Activated naive CD4-positive, alpha-beta T cell (primary cell): ENCODE results near the gene CPNE7.
A peak's percentile ranks its signal among the peaks of the same experiment; 100 is the strongest.

Source experiments
- DNase-seq, 4 experiments: peaks; one replicate each; lab custom pipeline; 2025; lab: John Stamatoyannopoulos, UW

CPNE7 gene

DNA sequence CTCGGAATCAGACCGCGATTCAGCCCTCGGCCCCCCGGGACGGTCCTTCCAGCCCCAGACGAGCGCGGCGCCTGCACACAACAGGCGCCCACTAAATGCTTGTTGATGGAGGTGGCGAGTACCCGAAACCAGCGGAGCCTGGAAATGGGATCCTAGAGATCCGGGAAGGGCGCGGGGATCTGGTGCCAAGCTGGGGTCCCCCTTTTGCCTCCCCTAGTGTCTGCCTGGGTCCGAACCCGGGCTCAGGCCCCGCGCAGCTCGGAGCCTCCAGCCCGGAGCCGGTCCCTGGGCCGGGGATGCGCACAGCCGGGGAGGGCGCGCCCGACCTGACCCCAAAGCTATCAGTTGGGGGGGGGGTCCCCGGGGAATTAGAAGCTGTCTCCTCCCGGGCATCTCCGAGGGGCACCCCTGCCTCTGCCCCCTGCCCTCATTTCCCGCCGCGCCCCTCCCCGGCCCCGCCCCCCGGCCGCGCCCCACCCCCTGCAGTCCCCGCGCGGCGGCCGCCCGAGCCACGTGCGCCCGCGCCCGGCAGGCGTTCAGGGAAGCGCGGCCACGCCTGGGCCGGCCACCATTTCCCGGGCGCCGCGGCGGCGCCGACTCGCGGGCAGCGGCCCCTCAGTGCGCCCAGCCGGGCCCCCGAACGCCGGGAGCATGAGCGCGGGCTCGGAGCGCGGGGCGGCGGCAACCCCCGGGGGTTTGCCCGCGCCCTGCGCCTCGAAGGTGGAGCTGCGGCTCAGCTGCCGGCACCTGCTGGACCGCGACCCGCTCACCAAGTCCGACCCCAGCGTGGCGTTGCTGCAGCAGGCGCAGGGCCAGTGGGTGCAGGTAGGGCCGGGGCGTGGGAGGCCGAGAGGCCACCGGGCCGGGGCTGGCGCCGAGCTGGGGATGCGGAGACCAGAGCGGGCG is at the start of gene CPNE7:
CPNE7 (plus strand) TSS at position 512 of the 906 bp plus-strand sequence; CDS start at position 652, 140 bp downstream.
- no peak for DNase-seq

DNA sequence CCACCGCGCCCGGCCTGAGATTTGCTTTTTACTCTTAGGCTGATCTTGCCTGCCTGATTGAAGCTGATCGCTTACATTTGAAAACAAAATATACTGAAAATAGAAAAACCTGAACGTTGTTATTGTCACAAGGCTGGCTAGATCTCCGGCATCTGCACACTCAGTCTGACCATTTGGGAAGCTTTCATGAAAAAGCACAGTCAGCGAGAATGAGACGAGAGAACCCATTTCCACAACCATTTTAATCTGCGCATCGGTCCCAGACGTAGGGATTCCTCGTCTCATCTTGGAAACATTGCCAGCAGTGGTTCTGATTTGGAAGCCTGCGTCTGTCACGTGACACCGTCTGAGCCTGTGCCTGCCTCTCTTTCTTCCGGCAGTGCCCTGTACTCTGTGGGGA is 46.5 kb upstream of the CPNE7 start:
- DNase-seq, result no peak

DNA sequence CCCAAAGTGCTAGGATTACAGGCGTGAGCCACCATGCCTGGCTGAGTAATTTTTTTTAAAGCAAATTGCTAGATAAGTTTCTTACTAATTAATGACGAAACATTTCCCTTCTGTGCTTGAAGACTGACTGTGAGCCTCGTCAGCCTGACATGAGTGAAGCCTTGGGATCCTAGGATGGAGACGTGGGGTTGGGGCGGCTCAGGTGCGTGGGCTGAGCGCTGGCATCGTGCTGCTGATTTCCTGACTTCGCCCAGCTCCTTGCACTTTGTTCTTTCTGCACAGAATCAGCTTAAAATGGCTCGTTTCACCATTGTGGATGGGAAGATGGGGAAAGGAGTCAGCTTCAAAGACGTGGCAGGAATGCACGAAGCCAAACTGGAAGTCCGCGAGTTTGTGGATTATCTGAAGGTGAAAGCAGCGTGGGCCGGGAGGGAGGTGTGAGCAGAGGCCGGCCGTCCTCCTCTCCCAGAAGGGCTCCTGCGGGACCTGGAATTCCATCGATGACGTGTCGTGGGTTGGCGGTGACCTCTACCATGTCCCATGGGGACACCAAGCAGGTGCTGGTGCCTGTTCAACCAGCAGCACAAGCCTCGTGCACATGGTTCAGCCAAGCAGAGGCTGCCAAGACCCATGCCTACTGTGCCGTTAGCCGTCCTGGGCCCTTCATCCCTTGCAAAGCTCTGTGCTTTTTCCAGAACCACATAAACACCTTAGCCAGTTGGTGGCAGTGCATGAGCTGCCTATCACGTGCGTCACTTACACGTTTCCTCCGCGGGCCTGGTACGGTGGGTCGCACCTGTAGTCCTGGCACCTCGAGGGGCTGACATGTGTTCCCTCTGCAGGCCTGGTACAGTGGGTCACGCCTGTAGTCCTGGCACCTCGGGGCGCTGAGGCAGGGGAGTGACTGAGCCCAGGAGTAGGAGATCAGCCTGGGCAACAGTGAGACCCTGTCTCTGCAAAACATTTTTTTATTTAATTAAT is 44.9 kb upstream of the CPNE7 start:
- no peak for DNase-seq

DNA sequence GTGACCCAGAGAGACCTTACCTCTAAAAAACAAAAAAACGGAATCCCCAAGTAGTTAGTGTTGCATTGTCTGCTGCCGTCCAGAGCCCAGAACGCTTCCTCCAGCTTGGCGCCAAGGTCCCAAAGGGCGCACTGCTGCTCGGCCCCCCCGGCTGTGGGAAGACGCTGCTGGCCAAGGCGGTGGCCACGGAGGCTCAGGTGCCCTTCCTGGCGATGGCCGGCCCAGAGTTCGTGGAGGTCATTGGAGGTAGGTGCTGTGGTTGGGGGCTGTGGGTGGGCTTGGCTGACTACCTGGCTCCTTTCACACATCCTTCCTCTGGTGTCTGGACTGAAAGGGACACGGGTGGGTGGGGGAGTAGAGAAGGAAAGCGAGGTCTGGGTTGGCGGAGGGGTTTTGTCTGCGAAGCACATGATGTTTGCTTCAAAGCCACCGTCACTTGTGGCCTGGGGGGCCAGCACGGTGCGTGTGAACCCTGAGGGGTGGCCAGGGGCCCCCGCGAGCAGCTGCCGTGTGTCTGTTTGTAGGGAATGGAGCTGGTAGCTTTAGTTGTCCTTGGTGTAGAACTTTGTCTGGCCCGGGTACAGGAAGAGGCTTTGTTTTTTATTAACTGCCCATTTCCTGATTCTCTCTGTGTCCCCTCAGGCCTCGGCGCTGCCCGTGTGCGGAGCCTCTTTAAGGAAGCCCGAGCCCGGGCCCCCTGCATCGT is 43.6 kb upstream of the CPNE7 start:
- no peak for DNase-seq

DNA sequence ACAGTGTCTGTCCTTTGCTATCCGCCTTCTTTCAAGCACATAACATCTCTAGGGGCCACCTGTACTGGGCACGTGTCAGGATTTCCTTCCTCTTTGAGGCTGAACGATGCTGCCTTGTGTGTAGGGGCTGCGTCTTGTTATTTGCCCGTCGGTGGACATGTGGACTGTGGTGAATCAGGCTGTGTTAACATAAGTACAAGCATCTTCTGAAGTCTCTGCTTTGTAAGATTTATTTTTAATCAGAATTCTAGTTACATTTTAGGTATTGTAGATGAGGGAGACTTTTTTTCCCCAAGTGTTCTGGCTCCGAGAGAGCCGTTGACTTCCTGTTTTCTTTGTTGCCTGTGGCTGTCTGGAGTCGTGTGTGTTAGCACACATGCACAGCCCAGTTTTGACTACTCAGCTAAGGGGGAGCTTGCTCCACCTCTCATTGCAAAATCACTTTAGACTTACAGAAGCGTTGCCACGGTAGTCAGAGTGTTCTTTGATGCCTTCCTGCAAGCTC is 41.3 kb upstream of the CPNE7 start:
- peak in 2 of 4 experiments; percentile 25 to 38 for DNase-seq

DNA sequence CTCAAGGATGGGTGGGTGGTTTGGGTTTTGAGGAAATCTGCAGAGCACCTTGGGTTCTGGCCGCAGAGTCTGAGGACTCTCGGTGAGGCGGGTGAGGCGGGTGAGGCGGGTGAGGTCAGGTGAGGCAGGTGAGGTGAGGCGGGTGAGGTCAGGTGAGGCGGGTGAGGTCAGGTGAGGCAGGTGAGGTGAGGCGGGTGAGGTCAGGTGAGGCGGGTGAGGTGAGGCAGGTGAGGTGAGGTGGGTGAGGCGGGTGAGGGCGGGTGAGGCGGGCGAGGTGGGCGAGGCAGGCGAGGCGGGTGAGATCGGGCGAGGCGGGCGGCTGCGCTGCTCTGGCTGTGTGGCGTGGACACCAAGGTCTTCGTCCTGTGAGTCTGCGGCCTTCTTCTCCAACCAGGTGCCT is 39.2 kb upstream of the CPNE7 start:
- DNase-seq, result no peak

DNA sequence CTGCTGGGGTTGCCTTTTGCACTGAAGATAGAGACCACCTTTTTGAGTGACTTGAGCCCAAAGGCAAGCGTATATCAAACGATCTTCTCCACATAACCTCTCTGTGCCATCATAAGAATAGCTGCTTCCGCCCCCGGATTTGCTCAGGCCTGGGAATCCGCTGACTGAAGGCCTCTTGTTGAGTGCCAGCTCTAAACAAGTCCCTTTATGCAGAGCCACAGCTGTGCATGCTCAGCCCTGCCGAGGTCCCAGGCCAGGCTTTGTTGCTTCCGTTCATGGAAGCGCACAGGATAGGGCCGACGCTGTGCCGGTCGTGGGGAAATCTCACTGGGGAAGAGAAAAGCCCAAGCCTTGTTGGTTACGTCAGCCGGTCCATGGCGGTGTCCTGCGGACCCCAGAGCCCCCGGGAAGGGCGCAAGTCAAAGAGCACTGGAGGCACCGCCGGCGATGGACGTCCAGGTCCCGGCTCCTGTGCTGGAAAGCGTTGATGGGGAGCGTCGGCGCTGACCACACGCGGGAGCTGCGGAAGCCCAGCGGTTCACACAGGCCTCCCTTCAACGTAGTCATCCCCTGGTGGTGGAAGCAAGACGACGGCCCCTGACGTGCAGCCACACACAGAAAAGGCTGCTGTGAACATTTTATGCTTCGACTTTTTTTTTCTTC is 38.5 kb upstream of the CPNE7 start:
- DNase-seq, result no peak

DNA sequence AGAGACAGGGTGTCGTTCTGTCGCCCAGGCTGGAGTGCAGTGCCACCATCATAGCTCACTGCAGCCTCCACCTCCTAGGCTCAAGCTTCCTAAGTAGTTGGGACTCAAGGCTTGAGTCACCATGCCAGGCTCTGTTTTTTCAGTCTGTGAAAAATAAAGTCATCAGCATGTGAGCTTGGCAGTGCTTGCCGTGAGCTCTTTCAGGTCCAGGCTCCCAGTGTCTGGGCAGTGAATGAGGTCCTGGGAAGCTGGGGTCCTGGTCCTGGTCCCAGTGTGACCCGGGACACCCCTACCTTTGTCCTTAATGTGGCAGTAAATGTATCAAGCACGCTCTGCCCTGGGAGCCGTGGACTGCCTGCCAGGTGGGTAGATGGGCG is 38.0 kb upstream of the CPNE7 start:
- no peak for DNase-seq

DNA sequence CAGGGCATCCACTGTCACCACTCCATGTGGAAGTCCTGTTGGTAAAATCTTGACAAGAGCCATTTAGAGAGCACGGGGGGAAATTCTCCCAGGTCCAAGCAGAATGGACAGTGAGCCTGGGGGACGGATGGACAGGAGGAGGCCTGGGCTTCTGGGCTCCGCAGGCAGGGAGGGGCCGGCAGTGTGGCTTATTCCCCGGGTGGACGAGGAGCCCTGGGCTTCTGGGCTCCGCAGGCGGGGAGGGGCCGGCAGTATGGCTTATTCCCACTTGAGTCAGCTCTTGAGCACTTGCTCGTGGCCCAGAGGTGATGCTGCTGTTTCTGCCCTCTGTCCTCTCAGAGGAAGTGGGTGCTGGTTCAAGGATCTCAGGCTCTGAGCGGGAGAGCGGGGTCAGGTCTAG is 37.3 kb upstream of the CPNE7 start:
- no peak for DNase-seq

DNA sequence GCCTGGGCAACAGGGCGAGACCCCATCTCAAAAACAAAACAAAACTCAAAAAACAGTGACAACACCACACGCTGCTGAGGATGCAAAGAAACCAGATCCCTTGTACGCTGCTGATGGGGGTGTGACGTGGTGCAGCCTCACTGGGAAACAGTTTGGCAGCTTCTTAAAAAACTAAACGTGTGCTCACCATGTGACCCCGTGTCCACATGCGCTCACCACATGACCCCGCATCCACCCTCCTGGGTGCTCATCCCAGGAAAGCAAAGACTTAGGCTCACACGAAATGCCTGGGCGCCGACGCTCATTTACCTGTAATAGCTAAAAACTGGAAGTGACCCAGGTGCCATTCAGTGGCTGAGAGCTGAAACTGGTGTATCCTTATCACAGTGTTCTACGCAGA is 35.0 kb upstream of the CPNE7 start:
- no peak for DNase-seq

DNA sequence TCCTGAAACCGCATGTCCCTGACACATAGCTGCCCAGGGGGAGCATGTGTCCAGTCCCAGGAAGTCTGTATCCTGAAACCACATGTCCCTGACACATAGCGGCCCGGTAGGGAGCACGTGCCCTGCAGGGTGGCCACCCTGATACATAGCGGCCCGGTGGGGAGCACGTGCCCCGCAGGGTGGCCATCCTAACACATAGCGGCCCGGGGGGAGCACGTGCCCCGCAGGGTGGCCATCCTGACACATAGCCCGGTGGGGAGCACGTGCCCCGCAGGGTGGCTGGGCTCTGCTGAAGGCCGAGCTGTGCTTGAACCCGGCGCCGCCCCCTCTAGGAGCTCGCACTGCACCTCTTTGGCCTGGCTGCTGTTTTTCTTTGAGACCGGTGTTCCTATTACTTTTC is 33.8 kb upstream of the CPNE7 start:
- DNase-seq, result no peak

DNA sequence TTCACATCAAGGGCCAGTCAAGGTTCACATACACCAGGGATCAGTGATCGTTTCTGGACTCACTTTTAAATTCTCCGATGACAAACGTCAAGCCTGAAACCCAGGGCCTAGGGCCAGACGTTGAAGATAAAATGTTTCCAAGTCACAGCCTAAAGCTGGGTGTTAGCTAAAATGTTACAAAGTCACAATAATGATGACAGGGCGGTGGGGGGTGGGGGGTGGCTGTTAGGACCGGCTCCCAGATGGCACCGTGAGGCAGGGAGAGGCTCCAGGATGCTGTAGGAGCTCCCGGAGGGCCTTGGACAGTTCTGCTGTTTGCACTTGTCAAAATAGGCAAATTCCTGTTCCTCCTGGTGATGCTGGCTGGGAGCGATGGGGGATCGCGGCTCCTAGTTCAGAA is 31.4 kb upstream of the CPNE7 start:
- no peak for DNase-seq

DNA sequence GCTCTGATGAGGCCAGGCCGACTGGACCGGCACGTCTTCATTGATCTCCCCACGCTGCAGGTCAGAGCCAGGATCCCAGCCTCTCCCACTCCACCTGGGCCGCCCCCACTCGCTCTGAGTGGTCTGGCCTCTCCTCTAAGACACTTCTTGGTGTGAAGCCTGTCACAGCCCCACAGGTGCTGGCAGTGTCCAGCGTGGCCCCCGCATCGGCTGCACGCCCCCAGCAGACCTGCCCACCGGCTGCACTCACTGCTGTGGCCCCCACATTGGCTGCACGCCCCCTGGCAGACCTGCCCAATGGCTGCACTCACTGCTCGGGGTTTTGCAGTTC is 30.9 kb upstream of the CPNE7 start:
- no peak for DNase-seq

DNA sequence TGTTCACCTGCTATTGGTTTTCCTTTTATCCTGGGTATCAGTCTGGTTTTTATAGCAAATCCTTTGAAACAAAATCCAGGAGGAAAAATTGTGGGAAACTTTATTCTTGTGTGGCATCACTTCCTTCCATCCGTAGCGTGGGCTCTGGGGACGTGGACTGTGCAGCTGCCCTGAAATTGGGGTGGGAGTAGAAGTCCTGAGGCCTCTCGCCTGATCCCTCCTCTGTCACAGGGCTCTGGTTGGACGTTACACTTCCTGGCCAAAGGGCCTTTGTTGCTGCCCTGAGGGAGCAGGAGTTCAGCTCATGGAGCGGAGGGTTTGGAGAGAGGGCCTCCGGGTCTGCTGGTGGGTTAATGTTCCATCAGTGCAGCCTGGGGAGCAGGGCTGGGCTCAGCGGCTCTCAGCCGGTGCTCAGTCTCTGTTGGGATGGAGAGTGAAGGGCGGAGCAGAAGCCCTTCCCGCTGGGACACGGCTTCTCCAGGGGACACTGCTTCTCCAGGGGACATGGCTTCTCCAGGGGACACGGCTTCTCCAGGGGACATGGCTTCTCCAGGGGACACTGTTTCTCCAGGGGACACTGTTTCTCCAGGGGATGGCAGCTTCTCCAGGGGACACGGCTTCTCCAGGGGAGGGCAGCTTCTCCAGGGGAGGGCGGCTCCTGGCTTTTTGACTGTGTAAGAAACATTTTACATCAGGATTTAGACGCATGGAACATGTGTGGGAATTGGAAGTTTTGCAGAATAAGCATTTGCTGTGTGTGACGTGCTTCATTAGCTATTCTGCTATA is 30.3 kb upstream of the CPNE7 start:
- no peak for DNase-seq

DNA sequence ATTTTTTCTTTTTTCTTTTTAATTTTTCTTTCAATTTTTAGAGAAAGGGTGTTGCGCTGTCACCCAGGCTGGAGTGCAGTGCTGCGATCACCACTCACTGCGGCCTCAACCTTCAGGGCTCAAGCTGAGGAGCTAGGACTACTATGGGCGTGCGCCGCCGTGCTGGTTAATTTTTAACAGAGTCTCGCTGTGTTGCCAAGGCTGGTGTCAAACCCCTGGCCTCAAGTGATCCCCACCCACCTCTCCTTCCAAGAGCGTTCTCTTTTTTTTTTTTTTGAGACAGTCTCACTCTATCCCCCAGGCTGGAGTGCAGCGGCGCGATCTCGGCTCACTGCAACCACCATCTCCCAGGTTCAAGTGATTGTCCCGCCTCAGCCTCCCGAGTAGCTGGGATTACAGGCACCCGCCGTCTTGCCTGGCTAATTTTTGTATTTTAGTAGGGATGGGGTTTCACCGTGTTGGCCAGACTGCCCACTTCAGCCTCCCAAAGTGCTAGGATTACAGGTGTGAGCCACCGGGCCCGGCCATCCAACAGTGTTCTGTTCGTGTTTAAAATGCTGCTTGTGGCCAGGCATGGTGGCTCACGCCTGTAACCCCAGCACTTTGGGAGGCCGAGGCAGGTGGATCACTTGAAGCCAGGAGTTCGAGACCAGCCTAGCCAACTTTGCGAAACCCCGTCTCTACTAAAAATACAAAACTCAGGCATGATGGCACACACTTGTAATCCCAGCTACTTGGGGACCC is 29.6 kb upstream of the CPNE7 start:
- DNase-seq, result no peak

DNA sequence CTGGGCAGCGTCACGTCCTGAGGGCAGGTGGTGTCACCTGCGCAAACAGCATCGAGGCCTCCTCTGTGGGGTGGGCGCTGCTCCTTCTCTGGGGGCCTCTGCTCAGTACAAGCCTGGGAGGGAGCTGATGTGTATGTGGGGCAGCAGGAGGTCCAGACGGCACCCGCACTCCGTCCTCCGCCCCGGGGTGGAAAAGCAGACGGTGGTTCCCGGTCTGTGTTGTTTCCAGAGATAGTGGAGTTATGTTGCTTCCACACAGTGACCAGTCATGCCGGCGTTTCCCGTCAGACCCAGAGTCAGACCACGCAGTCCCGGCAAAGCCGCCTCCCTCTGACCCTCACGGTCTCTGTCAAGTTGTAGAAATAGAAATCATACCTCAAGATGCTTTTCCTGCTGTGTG is 28.8 kb upstream of the CPNE7 start:
- no peak for DNase-seq

DNA sequence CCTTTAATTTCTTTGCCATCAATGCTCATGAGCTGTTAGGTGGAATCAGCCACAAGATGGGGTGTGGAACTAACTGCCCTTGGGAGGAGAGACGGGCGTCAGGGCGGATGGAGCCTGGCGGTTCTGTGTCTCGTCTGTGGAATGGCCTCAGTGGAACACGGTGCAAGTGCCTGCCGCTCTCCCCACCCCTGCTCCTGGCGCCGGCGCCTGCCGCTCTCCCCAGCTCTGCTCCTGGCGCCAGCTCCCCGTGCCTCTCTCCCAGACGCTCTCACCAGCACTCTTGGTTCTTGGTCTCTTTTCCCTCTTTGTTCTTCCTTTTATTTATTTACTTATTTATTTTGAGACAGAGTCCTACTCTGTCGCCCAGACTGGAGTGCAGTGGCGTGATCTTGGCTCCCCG is 28.3 kb upstream of the CPNE7 start:
- DNase-seq, result no peak

DNA sequence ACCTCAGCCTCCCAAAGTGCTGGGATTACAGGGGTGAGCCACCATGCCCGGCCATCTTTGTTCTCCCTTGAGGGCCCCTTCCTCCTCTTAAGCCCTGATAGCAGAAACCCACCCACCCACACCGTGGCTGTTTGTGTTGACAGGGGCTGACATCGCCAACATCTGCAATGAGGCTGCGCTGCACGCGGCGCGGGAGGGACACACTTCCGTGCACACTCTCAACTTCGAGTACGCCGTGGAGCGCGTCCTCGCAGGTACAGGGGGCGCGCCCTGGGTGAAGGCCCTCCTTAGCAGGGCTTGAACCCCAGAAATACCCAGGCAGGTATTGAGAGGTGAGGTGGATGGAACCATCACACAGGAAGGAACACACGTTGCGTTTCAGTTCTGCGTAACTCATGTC is 27.7 kb upstream of the CPNE7 start:
- no peak for DNase-seq

DNA sequence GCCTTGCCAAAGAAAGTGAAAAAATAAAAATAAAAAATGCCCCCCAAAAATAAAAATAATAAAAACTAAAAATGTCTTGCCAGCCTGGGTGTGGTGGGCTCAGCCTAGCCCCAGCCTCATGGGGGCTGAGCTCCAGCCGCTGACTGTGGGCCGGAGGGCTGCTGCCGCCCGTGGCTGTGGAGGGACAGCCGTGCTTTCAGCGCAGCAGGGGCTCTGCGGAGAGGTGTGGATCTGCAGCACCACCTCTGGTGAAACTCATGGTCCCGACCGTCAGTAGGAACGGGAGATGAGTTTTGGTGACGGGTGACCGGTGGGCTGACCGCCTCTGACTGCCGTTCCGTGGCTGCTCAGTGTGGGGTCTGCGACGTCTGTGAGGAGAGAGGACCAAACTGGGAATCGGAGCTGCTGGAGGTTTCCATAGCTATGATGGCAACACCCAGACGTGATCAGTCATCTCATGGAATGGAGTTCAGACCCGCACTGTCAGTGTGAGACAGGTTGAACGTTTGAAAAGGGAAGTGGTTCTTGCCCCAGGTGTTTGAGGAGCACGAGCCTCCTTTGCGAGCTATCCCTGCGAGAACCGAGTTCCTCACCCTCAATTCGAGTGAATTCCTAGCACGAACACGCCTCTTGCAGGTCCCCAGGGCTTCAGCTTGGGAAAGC is 27.1 kb upstream of the CPNE7 start:
- DNase-seq, result no peak
